Lung (tissue), 12 donors: Measurements from ENCODE around the gene TMEM217. TPM values are rescaled to one million over a fixed set of nuclear protein-coding genes. Genes with fewer than 3 reads are reported as not detected.
A peak's percentile ranks its signal among the peaks of the same experiment; 100 is the strongest.

Experiments
- ATAC-seq: fragments of 200-7000 bp; cut with Tn5 transposase; one replicate; pipeline ENCODE4 v1.9.1; 2020; ENCODE audit warnings: moderate number of reproducible peaks; ENCODE audit not compliant: insufficient read depth, low FRiP score
- DNase-seq, 3 donors: peaks; one replicate each; pipeline ENCODE4 v3.0.0-alpha.2; 2013 to 2017
- H3K27ac ChIP-seq, 2 donors: one replicate each; pipeline ENCODE4 v1.5.1; 2013; ENCODE audit warnings: mild to moderate bottlenecking in 2 of 2, moderate library complexity in 2 of 2, control low read depth in 1 of 2, inconsistent platforms in 1 of 2, low read depth in 1 of 2, low read length in 1 of 2
- H3K27me3 ChIP-seq, 3 donors: one replicate each; pipeline ENCODE4 v1.5.1; 2013; ENCODE audit warnings: low read length in 2 of 3; ENCODE audit not compliant: control insufficient read depth in 3 of 3, insufficient read depth in 3 of 3
- H3K36me3 ChIP-seq, 4 donors: one replicate each; pipeline ENCODE4 v1.5.1; 2013; ENCODE audit warnings: low read length in 4 of 4, mild to moderate bottlenecking in 1 of 4, moderate library complexity in 1 of 4; ENCODE audit not compliant: control insufficient read depth in 4 of 4, insufficient read depth in 4 of 4
- H3K4me1 ChIP-seq, 5 donors: one replicate each; pipeline ENCODE4 v1.5.1; 2013; ENCODE audit warnings: low read length in 5 of 5, mild to moderate bottlenecking in 2 of 5, moderate library complexity in 1 of 5; ENCODE audit not compliant: control insufficient read depth in 5 of 5, insufficient read depth in 5 of 5
- H3K4me3 ChIP-seq: one replicate; pipeline ENCODE4 v1.5.1; 2013; ENCODE audit warnings: mild to moderate bottlenecking, control low read depth, moderate library complexity
- H3K9ac ChIP-seq, 2 donors: one replicate each; pipeline ENCODE4 v1.5.1; 2013; ENCODE audit warnings: low read length in 2 of 2, control low read depth in 1 of 2; ENCODE audit not compliant: insufficient read depth in 1 of 2
- H3K9me3 ChIP-seq, 4 donors: one replicate each; pipeline ENCODE4 v1.5.1; 2013; ENCODE audit warnings: low read length in 3 of 4, mild to moderate bottlenecking in 1 of 4, moderate library complexity in 1 of 4; ENCODE audit not compliant: control insufficient read depth in 4 of 4, insufficient read depth in 3 of 4
- WGBS, 2 donors: extraction: QIAGEN DNeasy Blood & Tissue Kit; methylation state at CpG; one replicate each; pipeline ENCODE4 v1.1.7; 2013; 5-methylcytosine and 5-hydroxymethylcytosine counted together
- polyA plus RNA-seq, 2 donors: library from polyadenylated mRNA; stranded (reverse); fragments of 200-250 nt; gene quantifications; one replicate each; pipeline ENCODE4 v1.2.1, GENCODE V29; 2013
- total RNA-seq, 2 donors: library from RNA; depleted of rRNA in 1 of 2; stranded (reverse); fragments of >200 nt in 1 of 2; gene quantifications; one replicate each; pipeline ENCODE4 v1.2.1, GENCODE V29; 2014 to 2021
- TF ChIP-seq, protein P1 (sequence below): IDR thresholded peaks from 2 replicates; pipeline ENCODE4 v1.5.1; 2012; ENCODE audit warnings: mild to moderate bottlenecking; ENCODE audit errors: control extremely low read depth, extremely low read depth
- donor health status: control.
- donor health status: control.
- donor health status: Bipolar disorder and iron deficiency.
- donor health status: healthy.
- donor health status: DM: yes; HTN: yes; CAD: no.

Gene TMEM217
- total and polyA plus RNA-seq, 4 donors, result 0.40 to 1.9 (median 0.97) TPM

DNA sequence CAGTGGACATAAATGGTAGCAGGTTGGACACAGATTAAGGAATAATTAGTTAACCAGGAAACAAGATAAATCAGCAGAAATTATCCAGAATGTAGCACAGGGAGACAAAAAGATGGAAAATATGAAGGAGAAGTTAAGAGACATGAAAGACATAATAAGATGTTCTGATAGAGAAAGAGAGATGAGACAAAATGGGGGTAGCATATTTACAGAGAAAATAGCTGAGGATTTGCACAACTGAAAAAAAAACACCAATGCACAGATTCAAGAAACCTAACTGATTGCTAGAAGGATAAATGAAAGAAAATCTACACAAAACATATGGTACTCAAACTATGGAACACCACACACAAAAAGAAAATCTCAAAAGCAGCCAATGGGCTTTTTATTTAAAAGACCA lies 35.0 kb downstream of the TMEM217 start:
- DNase-seq (no peak), ATAC-seq (no peak)
- no peak overlapping the region for H3K27ac ChIP-seq
- H3K36me3 ChIP-seq, result no peaks in the 10 kb centered on the region
- TF ChIP-seq, protein P1, sequence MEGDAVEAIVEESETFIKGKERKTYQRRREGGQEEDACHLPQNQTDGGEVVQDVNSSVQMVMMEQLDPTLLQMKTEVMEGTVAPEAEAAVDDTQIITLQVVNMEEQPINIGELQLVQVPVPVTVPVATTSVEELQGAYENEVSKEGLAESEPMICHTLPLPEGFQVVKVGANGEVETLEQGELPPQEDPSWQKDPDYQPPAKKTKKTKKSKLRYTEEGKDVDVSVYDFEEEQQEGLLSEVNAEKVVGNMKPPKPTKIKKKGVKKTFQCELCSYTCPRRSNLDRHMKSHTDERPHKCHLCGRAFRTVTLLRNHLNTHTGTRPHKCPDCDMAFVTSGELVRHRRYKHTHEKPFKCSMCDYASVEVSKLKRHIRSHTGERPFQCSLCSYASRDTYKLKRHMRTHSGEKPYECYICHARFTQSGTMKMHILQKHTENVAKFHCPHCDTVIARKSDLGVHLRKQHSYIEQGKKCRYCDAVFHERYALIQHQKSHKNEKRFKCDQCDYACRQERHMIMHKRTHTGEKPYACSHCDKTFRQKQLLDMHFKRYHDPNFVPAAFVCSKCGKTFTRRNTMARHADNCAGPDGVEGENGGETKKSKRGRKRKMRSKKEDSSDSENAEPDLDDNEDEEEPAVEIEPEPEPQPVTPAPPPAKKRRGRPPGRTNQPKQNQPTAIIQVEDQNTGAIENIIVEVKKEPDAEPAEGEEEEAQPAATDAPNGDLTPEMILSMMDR, result no peak
- H3K27me3 ChIP-seq, result no peaks in the 10 kb centered on the region
- H3K4me3 ChIP-seq, result no peak overlapping the region
- peak overlapping the region in 1 of 2 donors; percentile 33 for H3K9ac ChIP-seq
- H3K9me3 ChIP-seq, result no peaks in the 10 kb centered on the region
- peaks cover 0 to 15% (median 0%) of the 10 kb centered on the region in 5 donors for H3K4me1 ChIP-seq

DNA sequence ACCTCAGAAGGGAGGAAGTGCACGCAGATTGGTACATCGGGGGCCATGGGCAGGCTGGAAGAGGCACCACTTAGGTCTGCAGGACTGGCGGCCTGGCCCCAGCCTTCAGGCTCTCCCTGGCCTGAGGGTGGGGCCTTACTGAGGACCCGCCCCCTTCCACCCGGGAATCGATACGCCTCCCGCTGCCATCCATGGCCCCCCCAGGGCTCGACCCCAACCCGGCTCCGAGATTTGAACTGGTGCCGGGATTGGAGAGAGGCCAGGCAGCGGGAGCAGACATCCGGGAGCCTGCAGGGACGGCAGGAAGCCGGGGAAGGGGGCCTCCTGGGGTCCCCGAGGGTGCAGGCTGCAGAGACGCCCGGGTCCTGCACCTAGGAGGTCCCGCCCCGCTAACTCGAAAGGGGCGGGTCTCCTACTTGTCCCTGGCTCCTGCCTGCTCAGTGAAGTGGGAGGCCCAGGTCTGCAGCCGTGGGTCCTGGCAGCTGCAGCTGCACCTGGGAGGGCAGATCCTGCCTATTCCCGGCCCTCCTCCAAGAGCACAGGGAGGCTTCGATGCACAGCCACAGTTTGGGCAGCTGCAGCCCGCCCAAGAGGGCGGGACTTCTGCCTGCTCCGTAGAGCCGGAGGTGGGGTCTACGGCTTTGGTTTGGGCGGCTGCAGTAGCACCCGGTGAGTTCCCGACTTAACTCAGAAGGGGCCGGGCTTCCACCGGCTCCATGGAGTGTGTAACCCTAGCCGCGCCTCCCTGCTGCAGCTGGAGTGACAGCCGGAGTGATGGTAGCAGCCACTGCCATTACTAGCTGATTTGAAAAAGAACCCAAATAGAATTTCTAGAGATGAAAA lies 35.6 kb downstream of the TMEM217 start:
- Histone ChIP-seq H3K4me3 (peak overlapping the region; percentile 17), H3K27ac (no peak overlapping the region), H3K9ac (peak overlapping the region in 1 of 2 donors; percentile 33), H3K4me1 (peaks cover 0 to 15% (median 0%) of the 10 kb centered on the region in 5 donors), H3K9me3 (no peaks in the 10 kb centered on the region), H3K27me3 (no peaks in the 10 kb centered on the region), H3K36me3 (no peaks in the 10 kb centered on the region)
- TF ChIP-seq, protein P1, result no peak
- ATAC-seq, result peak; percentile 92
- 1% methylated on average over 35 to 39 of the region's 39 CpGs for WGBS, 2 donors
- peak; percentile 90 to 93 (median 91) for DNase-seq

DNA sequence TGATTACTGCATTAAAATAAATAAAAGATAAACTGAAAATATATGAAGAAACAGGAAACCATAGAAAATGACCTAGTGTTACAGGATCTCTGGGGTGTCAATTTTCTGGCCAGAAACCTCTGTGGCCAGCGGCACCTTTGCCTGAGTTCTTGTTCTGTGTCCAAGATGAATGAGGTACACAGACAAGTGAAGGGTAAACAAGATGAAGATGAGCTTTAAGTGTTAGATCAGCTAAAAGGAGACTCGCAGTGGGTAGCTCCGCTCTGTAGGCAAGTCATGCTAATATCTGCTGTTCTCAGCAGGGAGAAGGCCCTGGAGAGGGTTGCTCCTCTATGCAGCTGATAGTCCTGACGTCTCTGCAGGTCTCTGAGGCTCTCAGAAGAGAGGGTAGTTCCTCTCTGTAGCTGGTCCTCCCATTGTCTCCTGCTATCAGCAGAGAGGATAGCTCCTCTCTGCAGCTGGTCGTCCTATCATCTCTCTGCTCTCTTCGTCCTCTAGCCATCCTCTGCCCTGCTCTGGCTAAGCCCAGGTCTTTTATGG lies 36.3 kb downstream of the TMEM217 start:
- TF ChIP-seq, protein P1, result no peak
- no peak overlapping the region for H3K9ac ChIP-seq
- WGBS, 2 donors, result 52 to 53% methylated on average over 6 of the region's 6 CpGs
- H3K9me3 ChIP-seq, result no peaks in the 10 kb centered on the region
- DNase-seq (no peak), ATAC-seq (no peak)
- peaks cover 0 to 15% (median 0%) of the 10 kb centered on the region in 5 donors for H3K4me1 ChIP-seq
- H3K27ac ChIP-seq, result no peak overlapping the region
- no peak overlapping the region for H3K4me3 ChIP-seq
- no peaks in the 10 kb centered on the region for H3K36me3 ChIP-seq
- H3K27me3 ChIP-seq, result no peaks in the 10 kb centered on the region
